Activated CD4-positive, CD25-positive, alpha-beta regulatory T cell treated with anti-CD3 and anti-CD28 coated beads, Interleukin-2, amount 50 U/mL, for 72 hours (primary cell): ENCODE data around the gene PLXNA4.

Source experiments
- DNase-seq: peaks from one replicate; pipeline ENCODE4 v3.0.0; 2021

The PLXNA4 gene

DNA sequence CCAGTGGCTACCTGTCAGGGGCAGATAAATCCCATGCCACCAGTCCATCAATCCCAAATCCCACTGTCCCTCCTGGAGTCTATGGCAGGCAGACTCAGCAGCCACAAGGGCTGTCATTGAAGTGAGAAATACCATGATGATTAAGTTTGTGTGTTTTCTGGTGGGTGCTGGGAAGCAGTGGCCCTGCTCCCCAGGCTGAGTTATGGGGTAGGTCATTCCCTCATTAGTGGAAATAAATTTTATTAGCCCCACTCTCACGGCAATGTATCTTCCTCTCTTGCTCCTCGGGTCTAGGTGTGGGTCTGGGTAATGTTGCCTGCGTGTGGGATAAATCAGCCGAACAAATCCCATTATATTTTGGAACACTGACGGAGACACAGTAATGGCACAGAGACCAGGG is 76.8 kb downstream of the PLXNA4 start:
- no peak for DNase-seq

DNA sequence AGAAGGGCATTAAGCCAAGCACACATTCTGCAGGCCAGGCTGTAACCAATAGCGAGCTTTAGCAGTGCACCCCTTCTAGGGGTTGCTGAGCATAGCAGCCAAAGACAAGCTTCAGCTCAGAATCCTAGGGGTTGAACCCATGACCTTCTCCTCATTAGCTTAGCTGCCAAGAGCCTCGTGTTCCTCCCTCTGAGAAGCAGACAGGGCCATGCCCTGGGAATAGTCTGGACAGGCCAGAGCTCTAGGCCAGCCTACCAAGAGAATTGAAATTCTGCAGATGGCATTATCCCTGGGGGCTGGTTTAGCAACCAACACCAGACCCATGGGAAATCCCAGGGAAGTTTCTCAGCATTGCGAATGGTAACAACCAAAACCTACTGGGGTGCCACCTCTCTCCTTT is 77.2 kb downstream of the PLXNA4 start:
- no peak for DNase-seq

DNA sequence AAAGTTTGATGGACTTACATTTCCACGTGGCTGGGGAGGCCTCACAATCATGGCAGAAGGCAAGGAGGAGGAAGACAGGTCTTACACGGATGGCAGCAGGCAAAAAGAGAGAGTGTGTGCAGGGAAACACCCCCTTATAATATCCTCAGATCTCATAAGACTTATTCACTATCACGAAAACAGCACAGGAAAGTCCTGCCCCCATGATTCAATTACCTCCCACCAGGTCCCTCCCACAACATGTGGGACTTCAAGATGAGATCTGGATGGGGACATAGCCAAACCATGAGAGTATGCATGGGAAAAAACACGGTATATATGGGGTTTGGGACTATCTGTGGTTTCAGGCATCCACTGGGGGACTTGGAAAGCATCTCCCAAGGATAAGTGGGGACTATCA is 78.0 kb downstream of the PLXNA4 start:
- DNase-seq, result no peak

DNA sequence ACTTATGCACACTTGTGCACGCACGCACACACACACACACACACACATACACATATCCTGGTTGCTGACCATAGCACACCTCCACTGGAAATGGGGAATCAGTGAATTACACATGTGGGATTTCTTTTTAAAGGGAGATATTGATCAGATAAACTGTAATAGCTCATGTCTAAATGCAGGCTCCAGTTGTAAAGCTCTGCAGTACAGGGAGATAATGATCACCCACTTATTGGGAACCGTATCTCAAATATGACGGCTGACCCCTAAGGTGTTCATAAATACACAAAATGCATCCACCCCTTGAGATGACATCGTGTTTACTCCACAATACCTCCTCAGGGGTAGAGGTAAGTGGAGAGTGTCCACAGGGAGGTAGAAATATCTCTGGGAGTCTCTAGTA is 79.2 kb downstream of the PLXNA4 start:
- no peak for DNase-seq

DNA sequence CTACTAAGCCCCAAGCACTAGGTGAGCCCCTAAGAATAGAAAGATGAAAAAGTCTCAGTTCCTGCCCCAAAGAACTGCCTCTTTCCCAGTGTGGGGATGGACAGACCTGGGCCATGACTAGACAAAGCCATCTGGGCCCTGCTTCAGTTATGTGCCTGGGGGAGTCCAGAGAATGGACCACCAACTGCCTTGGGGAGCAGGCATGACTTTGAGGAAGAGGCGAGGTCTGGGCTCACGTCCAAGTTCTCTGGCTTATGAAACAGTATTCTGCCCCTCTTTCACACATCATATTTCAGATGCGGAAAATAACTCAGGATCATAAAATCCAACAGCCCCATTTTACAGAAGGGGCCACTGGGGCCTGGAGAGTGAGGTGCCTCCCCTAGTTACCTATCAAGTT is 80.3 kb downstream of the PLXNA4 start:
- DNase-seq, result no peak

DNA sequence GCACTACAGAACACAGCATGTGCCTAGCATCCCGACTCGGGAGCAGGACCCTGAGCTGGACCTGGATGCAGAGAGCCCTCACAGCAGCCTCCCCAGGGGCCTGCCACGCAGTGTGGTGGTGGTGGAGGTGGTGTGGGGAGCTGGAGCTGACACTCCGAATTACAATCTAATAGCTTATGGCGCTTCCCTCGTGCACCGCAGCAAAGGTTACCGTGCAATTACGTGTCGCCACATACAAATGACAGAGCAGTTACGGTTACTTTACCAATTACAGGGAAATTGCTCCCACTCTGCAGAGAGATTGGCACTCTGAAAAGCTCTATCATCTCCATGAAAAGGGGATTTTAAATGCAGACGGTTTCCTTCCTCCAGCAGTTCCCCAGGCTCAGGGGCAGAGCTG is 81.8 kb downstream of the PLXNA4 start:
- no peak for DNase-seq

DNA sequence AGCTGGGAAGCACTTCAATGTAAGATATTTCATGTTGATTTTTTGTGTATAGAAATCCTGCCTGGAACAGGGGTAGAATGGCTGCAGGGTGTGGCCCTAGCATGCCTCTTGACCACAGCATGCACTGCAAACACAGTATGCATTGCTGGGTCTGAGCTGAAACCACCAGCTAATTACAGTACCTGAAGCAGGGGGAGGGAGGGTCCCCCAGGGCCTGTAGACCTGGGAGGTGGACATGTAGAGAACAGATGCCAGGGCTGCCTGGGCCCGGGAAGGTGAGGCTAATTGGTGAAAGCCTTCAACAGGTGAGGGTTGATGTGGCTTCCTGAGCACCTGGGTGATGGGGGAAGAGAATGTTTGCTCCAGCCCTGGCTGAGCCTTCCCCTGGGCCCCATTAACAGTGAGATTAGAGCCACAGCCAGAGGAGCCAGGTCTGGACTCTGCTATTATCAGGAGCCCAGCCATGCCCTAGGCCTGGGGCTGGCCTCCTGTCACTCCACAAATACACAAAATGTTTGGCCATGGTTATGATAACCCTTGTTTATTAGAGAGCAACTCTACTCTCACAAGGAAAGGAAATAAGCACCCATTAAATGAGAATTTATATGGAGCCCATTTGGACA is 83.3 kb downstream of the PLXNA4 start:
- no peak for DNase-seq

DNA sequence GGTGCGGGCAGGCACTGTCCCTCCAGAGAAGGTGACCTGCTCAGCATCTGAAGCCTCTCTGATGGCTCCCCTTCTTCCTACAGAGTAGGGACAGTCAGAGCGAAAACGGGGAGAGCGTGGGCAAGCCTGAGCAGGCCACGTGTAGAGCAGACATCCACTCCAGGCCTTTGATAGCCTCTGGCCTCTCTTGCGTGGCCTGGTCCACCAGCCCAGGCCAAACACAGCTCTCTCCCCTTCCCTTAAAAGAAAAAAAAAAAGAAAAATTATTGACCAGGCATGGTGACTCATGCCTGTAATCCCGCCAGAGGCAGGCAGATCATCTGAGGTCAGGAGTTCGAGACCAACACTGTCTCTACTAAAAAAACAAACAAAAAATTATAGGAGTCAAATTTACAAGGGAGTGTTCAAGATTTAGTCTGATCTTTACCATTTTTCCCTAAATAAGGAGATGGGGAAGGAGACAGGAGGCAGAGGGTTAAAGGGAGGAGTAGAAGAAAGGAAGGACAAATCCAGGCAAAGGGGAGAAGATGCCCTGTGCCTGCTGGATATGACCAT is 84.8 kb downstream of the PLXNA4 start:
- DNase-seq, result no peak

DNA sequence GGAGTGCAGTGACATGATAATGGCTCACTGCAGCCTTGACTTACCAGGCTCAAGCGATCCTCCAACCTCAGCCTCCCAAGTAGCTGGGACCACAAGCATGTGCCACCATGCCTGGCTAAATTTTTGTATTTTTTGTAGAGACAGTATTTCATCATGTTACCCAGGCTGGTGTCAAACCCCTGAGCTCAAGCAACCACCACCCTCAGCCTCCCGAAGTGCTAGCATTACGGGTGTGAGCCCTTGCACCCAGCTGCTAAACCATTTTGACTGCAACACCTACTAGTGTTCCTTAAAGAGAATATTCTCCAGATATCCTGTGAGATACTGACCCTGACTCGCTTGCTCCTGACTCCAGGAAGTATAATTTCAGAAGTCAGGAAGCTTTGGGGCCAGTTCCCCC is 85.8 kb downstream of the PLXNA4 start:
- DNase-seq, result no peak

DNA sequence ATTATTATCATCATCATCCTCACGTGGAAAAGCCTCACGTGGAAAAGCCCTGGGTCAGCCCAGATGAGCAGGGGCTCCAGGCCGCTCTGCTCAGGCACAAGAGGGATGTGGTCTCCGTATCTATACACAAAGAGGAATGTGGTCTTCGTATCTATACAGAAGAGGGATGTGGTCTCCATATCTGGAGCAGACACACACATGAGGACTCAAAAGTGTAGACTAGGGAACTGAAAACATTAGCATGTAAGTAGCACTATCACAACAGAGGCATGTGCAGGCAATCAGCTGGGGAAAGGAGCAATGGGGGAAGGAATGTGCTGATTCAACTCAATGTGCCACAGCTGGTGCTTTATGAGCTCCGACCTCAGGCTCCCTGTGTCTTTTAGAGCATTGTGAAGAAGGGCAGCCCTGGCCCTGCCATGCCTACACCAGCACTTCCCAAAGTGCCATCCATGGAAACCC is 86.5 kb downstream of the PLXNA4 start:
- no peak for DNase-seq

DNA sequence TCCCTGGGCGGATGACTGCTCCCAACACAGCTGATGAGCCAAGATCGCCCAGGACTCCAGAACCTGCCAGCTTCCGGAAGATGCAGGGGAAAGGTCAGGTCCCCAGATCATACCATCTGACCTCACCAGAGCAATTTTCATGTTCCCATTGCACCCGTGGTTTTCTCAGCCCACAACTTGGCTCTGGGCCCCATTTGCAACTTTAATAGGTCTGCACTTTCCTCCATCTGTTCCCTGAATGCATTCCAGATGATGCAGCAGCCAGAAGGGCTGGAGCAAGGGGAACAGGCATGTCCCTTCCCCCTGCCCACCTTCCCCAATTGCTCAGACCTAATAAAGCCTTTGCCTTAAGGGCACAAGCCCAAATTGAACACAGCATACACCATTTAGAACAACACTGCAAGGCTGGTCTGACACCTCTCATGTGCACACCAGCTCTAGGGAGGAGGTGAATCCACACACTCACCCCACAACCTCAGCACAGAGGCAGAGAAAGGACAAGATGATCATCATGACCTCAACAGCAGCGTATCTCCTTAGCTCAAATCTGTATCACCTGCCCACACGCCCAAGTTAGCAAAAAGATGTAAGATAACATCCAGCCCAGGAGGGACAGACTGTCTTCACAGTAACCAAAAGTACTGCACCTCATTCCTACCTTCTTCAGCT is 87.5 kb downstream of the PLXNA4 start:
- DNase-seq, result no peak

DNA sequence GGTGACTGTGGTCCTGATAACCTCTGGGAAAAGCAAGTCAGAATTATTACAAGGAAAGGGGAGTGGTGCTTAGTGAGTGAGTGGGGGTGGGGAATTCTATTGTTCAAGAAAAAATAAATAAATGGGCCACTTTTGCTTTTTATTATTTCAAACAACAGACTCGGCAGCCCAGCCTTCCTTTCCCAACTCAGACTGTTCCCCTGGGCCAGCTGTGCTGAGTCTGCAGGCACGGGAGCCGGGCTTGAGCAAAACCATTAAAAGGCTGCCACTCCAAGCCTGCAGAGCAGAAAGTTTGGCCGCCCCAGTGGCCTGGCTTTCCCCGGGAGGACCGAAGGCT is 90.0 kb downstream of the PLXNA4 start:
- no peak for DNase-seq

DNA sequence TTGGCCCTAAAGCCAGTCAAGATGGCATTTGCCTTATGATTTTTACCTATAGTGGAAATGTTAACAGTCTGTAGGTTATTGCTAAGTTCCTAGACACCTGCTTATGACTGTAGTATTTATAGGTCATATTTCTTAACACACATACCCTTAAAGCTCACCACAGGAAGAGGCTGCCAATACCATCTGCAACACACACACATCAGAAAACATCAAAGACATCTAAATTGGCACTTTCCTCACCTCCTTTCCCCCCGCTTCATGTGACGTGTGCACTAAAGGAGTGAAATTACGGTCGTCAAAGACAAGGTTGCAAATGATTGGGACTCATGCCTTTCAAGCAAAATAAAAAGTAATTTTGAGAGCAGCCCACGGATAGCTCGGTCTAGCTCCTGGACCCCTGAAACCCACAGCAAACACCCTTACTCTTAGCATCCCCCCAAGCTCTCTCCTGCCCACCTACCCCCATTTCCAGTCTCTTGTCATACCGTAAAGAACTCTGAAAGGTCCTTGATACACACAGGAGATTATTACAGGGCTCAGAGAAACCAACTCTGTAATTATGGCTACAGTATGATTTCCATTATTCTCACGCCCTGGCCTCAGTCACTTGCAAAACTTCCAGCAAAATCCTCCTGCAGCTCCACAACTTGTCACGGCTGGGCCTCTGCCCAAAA is 90.5 kb downstream of the PLXNA4 start:
- no peak for DNase-seq

DNA sequence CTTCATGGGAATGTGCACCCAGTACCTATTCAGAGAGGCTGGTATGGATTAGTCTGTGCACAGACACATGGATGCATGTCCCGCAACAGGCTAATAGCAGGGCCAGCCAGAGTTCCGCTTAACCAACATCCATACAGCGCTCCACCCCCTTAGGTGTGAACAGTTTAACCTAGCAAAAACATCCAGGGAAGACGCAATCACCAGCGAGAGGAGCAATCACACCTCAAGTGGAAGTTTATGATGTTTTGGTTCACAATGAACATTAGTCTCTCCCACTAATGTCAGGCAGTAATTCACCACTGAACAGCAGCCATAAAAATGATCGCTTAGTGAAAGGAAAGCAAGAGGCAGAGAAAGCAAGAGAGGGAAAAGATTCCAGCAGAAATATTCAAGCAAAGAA is 91.1 kb downstream of the PLXNA4 start:
- DNase-seq, result no peak

DNA sequence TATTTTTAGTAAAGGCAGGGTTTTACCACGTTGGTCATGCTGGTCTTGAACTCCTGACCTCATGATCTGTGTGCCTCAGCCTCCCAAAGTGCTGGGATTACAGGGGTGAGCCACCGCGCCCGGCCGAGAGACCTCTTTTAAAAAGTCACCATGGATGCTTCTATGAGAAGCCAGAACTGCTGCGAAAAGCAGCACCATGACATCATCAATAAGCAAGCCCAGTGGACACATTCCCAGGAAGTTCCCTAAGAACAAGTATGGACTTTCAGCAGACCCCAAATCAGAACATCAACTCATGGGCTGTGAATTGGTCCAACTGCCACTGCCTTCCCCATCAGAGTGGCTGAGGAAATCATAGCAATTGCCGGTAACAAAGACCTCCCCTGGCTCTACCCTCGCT is 93.4 kb downstream of the PLXNA4 start:
- no peak for DNase-seq

DNA sequence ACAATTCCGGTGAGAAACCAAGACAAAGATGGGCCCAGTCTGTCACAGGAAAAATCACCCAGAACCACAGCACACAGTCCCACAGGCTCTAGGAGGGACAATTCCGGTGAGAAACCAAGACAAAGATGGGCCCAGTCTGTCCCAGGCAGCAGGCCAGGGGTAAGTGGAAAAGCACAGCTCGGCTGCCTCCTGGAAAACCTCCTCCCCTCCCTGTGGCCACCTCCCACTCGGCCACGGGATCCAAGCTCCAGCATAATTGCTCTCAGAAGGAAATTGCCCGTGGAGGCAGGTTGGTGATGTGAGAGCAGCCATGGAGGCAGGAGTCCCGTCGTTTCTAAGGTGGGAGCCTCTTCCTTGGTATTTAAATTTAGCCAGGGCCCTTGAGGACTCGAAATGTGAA is 95.7 kb downstream of the PLXNA4 start:
- no peak for DNase-seq

DNA sequence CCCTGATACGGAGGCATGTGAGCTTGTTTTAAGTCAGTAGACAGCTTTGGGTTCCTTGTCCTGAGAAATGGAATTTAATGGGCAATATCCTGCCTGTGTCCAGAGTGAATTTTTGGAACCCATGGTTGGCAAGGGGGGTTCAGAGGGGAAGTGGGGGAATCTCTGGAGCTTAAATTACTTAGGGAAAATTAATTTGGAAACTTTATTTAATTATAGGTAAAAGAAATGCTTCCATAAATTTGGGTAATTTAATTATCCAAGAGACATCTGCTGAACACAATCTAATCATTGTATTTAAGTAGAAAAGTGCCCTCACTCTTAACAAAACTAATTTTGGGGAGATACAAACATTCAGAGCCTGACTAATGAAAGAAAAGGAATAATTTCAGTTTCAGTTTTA is 99.7 kb downstream of the PLXNA4 start:
- no peak for DNase-seq

DNA sequence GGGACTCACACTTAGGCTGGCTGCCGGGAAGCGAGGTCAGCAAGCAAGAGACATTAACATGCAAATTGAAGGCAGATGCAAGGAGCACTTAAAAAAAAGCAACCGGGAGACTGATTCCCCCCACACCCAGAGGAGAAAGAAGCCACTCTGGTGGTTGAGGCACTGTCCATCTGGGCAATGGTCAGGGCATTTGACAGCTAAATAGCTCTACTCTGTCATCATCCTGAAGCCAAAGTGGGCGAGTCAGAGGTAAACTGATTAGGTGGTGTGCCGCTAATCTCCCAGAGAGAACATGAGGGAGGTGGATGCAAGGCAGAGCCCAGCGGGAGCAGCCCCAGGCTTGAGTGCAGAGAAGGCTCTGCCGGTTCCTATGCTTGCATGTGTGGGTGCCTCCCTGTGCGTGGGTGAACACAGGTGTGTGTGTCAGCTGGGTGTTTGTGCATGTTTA is 100.6 kb downstream of the PLXNA4 start:
- DNase-seq, result no peak

DNA sequence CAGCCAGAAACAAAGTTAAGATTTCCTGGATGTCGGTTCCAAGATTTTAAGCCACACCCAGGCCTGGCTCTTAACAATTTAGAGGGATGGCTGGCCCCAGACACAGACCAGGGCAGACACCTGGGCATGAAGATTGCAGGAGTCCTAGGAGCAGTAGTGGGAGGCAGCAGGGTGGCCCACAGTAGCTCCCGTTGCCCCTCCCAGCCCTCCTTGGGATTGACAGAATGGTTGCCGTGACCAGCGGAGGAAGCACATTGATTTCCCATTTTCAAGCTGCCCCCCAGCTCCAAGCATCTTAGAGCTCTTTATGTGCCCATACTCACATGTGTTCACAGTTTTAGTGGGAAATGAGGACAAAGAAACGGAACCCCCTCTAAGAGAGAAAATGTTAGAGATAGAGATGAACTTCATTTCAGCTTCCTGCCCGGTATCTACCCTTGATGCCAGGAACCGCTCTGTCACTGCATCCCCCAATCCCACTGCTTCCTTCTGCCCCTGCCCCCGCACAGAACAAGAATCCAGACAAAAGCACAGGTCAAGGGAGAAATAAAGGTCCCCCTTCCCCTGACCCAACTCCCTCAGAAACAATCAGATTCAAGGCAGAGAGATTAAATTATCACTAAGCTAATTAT is 101.1 kb downstream of the PLXNA4 start:
- no peak for DNase-seq

DNA sequence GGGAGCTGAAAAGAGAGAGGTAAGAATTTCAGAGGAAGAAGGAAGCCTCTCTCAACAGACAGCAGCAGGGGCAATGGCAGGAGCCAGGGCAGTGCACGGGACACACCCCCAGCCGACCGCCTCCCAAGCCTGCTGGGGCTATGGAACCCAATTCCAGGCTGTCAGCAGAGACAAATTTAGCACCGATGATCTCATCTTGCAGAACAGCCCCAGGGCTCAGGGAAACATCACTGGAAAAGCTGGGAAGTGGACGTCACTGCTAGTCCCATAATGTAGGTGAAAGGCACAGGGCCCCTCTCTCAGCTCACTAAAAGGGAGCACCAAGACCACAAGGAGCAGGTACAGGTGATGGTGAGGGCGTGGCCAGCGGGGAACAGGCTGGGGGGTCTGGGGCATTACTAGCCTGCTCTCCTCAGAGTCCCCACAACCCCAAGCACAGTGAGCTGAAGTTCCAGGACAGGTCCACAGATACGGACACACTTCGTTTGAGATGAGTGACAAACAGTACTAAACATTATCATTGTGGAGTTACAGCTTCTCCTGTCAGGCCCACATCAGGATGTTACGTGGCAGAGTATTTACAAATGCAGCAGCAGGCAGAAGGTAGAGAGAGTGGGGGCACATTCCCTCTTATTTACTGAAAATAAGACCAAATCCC is 103.7 kb downstream of the PLXNA4 start:
- DNase-seq, result no peak

DNA sequence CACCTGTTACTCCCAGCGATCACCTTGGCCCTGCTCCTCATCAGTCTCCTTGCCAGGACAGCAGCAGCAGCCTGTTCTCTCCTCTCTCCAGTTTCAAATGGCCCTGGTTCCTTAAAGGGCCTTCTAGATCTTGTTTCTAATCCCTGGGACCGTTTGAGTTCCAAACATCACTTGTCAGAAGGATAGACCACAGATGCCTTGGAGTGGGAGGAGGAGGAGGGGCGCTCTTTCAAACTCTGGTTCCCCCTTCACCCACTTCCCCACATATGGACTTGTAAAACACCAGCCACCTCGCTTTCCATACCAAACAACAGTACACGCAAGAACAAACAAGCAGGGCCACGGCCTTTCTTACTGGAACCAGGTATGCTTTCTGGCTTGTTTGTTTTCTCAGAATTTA is 104.8 kb downstream of the PLXNA4 start:
- no peak for DNase-seq

DNA sequence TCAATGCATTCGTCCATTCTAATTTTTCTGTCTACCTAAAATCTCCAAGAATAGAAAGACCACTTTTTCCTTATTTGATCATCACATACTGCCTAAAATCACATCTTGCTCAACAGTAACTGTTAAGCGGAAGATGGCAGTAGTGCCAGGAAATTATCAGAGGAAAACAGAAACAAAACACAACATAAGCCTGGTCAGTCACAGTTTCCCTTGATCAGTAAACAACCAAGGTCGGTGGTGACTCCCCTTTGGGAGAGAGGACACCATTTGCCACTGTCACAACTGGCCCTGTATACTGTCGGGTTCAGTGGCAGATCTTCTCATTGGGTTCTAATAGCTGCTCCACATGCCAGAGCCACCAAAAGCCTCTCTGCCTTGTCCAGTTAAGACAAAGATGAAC is 106.6 kb downstream of the PLXNA4 start:
- no peak for DNase-seq

DNA sequence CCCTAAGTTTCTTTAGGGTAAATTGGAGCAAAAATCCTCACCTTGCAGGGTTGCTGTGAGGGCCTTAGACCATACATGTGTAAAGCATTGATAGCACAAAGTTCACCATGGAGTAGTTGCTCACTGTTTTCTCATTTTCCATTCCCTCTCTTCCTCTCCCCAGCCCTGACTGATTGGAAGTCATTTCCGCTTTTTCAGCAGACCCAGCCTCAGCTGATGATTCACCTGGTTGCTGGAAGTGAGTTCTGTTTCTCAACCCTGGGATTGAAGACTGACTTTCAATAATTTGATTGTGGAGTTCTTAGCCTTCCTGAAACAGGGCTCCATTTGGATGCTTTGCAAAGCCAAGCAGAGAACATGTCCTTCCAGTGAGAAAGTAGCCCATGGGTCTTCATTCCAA is 107.0 kb downstream of the PLXNA4 start:
- DNase-seq, result no peak
